Central memory CD8-positive, alpha-beta T cell (primary cell): ENCODE results near the gene DUSP1.
A peak's percentile ranks its signal among the peaks of the same experiment; 100 is the strongest.

ENCODE experiments used
- ATAC-seq: fragments of 150-1000 bp; cut with Tn5 transposase; replicated peaks from 2 replicates; pipeline ENCODE4 v1.10.0; 2022; ENCODE audit warnings: mild to moderate bottlenecking, moderate FRiP score, moderate number of reproducible peaks; ENCODE audit not compliant: poor library complexity, severe bottlenecking; ENCODE audit errors: extremely low read depth
- DNase-seq, 2 donors: peaks; one replicate each; pipeline ENCODE4 v3.0.0; 2021; ENCODE audit warnings: low spot score in 2 of 2
- H3K27ac Mint-ChIP-seq: one replicate; pipeline ENCODE4 v1.8.0; 2022; ENCODE audit warnings: low read depth, mild to moderate bottlenecking, moderate library complexity, mixed read lengths
- H3K27me3 Mint-ChIP-seq: one replicate; pipeline ENCODE4 v1.8.0; 2022; ENCODE audit warnings: mixed read lengths
- H3K36me3 Mint-ChIP-seq: one replicate; pipeline ENCODE4 v1.8.0; 2022; ENCODE audit warnings: mild to moderate bottlenecking, moderate library complexity, mixed read lengths; ENCODE audit not compliant: insufficient read depth
- H3K4me1 Mint-ChIP-seq: one replicate; pipeline ENCODE4 v1.8.0; 2022; ENCODE audit warnings: mixed read lengths
- H3K4me3 Mint-ChIP-seq: one replicate; pipeline ENCODE4 v1.8.0; 2022; ENCODE audit warnings: mild to moderate bottlenecking, moderate library complexity, mixed read lengths
- H3K9me3 Mint-ChIP-seq: one replicate; pipeline ENCODE4 v1.8.0; 2022; ENCODE audit warnings: mixed read lengths

DUSP1 gene

GRCh38 chr5:172749076-172749475 lies 21.9 kb downstream of the DUSP1 start:
- no peaks in the 10 kb centered on the region for H3K36me3 Mint-ChIP-seq
- no peak overlapping the region for H3K4me3 Mint-ChIP-seq
- no peak for ATAC-seq
- H3K27ac Mint-ChIP-seq: no peak overlapping the region
- H3K4me1 Mint-ChIP-seq: peaks cover 14% of the 10 kb centered on the region
- peaks cover 11% of the 10 kb centered on the region for H3K27me3 Mint-ChIP-seq
- DNase-seq: no peak
- H3K9me3 Mint-ChIP-seq: no peaks in the 10 kb centered on the region

DNA sequence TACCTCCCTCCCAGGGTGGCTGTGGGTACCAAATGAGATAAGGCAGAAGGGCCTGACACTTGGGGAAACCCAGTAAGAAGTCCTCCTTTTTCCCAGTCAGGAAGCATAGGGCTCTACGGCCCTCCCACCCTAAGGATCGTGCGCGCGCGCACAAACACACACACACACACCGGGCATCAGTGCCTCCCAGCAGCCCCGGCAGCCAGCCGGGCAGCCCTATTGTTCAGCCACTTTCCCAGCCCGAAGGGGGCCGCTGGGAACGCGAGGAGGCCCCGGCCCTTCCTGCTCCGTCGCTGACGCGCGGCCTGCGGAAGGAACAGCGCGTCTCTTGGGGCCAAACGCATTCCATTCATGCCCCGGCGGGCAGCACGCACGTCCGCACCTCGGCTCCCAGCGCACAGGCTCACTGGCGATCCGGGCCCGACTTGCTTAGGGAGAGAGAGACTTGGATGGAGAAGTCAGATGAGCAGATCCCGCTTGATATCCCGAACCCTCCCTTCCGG lies 22.6 kb downstream of the DUSP1 start:
- Mint-ChIP-seq H3K4me1 (peaks cover 14% of the 10 kb centered on the region), H3K9me3 (no peaks in the 10 kb centered on the region), H3K36me3 (no peaks in the 10 kb centered on the region), H3K27ac (no peak overlapping the region), H3K4me3 (no peak overlapping the region), H3K27me3 (peaks cover 11% of the 10 kb centered on the region)
- no peak for DNase-seq
- no peak for ATAC-seq

GRCh38 chr5:172747471-172747870 lies 23.5 kb downstream of the DUSP1 start:
- H3K4me3 Mint-ChIP-seq: no peak overlapping the region
- H3K4me1 Mint-ChIP-seq: peaks cover 14% of the 10 kb centered on the region
- no peak overlapping the region for H3K27ac Mint-ChIP-seq
- no peaks in the 10 kb centered on the region for H3K36me3 Mint-ChIP-seq
- ATAC-seq (no peak), DNase-seq (no peak)
- no peaks in the 10 kb centered on the region for H3K9me3 Mint-ChIP-seq
- peaks cover 11% of the 10 kb centered on the region for H3K27me3 Mint-ChIP-seq

DNA sequence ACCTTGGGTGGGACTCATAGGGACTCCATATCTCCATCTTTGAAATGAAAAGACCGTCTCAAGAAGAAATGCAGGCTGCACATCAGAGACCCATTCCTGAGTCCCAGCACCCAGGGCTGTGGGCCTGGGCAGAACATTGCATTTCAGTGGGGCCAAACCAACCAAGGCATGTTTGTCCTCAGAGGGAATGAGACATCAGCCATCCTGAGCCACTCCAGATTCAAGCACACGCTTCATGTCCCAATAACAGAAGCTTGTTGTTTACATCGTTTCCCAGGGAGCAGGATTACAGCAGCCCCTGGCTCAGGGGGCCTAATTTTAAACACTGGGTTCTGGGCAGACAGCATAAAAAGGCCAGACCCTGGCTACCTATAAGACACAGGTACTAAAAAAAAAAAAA lies 24.3 kb downstream of the DUSP1 start:
- DNase-seq (no peak), ATAC-seq (no peak)
- Mint-ChIP-seq H3K4me1 (peaks cover 17% of the 10 kb centered on the region), H3K36me3 (no peaks in the 10 kb centered on the region), H3K27ac (no peak overlapping the region), H3K4me3 (no peak overlapping the region), H3K27me3 (peaks cover 11% of the 10 kb centered on the region), H3K9me3 (no peaks in the 10 kb centered on the region)

GRCh38 chr5:172745838-172746237 lies 25.2 kb downstream of the DUSP1 start:
- H3K27ac Mint-ChIP-seq: no peak overlapping the region
- no peaks in the 10 kb centered on the region for H3K36me3 Mint-ChIP-seq
- peaks cover 11% of the 10 kb centered on the region for H3K27me3 Mint-ChIP-seq
- ATAC-seq (no peak), DNase-seq (no peak)
- no peaks in the 10 kb centered on the region for H3K9me3 Mint-ChIP-seq
- H3K4me3 Mint-ChIP-seq: no peak overlapping the region
- H3K4me1 Mint-ChIP-seq: peaks cover 16% of the 10 kb centered on the region

- Mint-ChIP-seq H3K4me3 (no peak overlapping the region), H3K27ac (no peak overlapping the region), H3K36me3 (no peaks in the 10 kb centered on the region), H3K9me3 (no peaks in the 10 kb centered on the region), H3K27me3 (peaks cover 7% of the 10 kb centered on the region), H3K4me1 (peaks cover 15% of the 10 kb centered on the region)
- DNase-seq (no peak), ATAC-seq (no peak)
Measured at GRCh38 chr5:172745406-172745805, 25.6 kb downstream of the DUSP1 start.

GRCh38 chr5:172744123-172745104 lies 26.6 kb downstream of the DUSP1 start:
- no peak overlapping the region for H3K4me3 Mint-ChIP-seq
- H3K36me3 Mint-ChIP-seq: no peaks in the 10 kb centered on the region
- H3K4me1 Mint-ChIP-seq: peaks cover 15% of the 10 kb centered on the region
- H3K27ac Mint-ChIP-seq: no peak overlapping the region
- H3K9me3 Mint-ChIP-seq: no peaks in the 10 kb centered on the region
- DNase-seq (no peak), ATAC-seq (no peak)
- no peaks in the 10 kb centered on the region for H3K27me3 Mint-ChIP-seq

DNA sequence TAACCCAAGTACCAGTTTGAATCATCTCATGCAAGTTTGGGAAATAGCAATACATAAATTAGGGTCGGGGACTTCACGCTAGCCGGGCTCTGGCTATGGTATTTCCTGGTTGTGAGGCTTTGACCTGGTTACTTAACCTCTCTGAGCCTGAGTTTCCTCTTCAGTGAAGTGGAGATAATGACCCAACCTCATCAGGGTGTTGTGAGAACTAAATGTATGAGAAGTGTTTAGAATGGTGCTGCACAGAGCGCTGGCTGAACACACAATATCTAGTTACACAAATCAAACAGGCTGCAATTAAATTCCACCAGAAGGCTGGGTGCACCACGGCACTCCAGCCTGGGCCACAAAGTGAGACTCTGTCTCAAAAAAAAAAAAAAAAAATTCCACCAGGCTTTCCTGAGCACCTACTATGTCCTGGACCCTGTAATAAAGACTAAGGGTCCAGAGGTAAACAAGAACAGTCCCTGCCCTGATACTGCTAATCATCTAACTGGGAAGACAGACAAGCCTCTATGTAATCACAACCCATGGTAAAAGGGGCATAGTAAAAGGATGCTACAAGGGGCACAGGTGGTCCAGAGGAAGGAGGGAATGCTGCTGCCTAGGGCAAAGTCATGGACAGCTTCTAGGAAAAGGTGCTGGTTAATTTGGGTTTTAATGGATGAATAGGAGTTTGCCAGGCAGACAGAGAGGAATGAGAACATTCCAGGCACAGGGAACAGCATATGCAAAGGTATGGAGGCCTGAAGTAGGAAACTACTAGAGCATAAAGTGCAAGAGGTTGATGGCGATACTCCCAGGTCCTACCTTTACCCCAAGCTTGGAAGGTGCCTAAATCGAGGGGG lies 27.7 kb downstream of the DUSP1 start:
- no peaks in the 10 kb centered on the region for H3K9me3 Mint-ChIP-seq
- no peak overlapping the region for H3K27ac Mint-ChIP-seq
- no peaks in the 10 kb centered on the region for H3K27me3 Mint-ChIP-seq
- ATAC-seq (no peak), DNase-seq (no peak)
- H3K4me3 Mint-ChIP-seq: no peak overlapping the region
- no peaks in the 10 kb centered on the region for H3K36me3 Mint-ChIP-seq
- H3K4me1 Mint-ChIP-seq: peaks cover 15% of the 10 kb centered on the region

- H3K27ac Mint-ChIP-seq: peak overlapping the region; percentile 19
- no peak overlapping the region for H3K4me3 Mint-ChIP-seq
- DNase-seq (no peak), ATAC-seq (no peak)
- no peaks in the 10 kb centered on the region for H3K27me3 Mint-ChIP-seq
- peaks cover 15% of the 10 kb centered on the region for H3K4me1 Mint-ChIP-seq
- no peaks in the 10 kb centered on the region for H3K9me3 Mint-ChIP-seq
- no peaks in the 10 kb centered on the region for H3K36me3 Mint-ChIP-seq
Measured at GRCh38 chr5:172741206-172741582, 29.8 kb downstream of the DUSP1 start.

DNA sequence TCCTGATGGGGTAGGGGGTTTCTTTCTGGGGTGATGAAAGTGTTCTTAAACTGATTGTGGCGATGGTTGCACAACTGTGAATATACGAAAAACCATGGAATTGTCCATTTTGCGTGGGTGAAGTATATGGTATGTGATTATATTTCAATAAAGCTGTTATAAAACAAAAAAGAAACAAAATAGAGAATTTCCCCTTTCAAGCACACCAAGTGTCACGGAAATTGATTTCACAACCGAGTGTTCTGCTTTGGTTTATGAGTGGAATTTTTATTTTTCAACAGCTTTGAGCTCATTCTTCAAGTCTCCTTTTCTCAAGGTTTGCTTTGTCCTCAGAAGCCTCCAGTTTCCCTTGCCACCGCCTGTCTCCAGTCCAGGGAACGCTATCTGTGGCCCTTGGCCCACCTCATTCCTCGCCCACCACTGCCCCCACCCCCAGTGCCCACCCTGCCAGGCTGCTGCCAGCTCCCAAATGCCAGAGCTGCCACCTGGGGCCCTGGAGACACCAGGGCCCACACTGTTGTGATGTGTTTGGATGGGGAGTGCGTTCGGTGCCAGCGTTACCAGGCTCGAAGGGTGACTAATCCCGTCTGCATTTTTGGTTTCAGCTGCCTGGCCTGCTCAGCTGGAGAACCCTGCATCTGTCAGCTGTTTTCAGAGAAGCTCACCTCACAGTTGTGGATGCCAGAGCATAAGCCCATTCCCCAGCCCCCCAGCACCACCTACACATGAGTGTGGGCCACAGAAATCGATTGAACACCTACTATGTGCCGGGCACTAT lies 30.4 kb downstream of the DUSP1 start:
- H3K27me3 Mint-ChIP-seq: no peaks in the 10 kb centered on the region
- ATAC-seq: no peak
- DNase-seq: no peak
- H3K4me1 Mint-ChIP-seq: peaks cover 15% of the 10 kb centered on the region
- H3K4me3 Mint-ChIP-seq: no peak overlapping the region
- H3K36me3 Mint-ChIP-seq: no peaks in the 10 kb centered on the region
- no peaks in the 10 kb centered on the region for H3K9me3 Mint-ChIP-seq
- no peak overlapping the region for H3K27ac Mint-ChIP-seq

DNA sequence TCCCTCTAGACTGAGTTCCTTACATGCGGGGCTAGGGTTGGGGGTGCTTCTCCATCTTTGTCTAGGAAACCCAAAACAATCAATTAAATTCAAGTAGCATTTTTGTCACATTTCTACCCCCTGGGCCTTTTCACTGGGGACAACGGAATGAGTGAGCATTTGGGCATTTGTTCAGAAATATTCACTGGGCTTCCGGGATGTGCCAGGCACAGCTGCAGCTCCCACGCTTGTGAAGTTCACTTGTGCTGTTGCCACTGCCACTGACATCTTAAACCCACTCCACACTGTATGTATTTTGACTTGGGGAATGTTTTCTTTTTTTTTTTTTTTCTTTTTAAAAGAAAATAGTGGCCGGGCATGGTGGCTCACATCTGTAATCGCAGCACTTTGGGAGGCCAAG lies 31.6 kb downstream of the DUSP1 start:
- no peak for DNase-seq
- H3K27ac Mint-ChIP-seq: no peak overlapping the region
- H3K4me1 Mint-ChIP-seq: peaks cover 9% of the 10 kb centered on the region
- no peaks in the 10 kb centered on the region for H3K36me3 Mint-ChIP-seq
- no peaks in the 10 kb centered on the region for H3K27me3 Mint-ChIP-seq
- no peak overlapping the region for H3K4me3 Mint-ChIP-seq
- no peak for ATAC-seq
- no peaks in the 10 kb centered on the region for H3K9me3 Mint-ChIP-seq

- no peak overlapping the region for H3K27ac Mint-ChIP-seq
- no peaks in the 10 kb centered on the region for H3K9me3 Mint-ChIP-seq
- H3K36me3 Mint-ChIP-seq: no peaks in the 10 kb centered on the region
Measured at GRCh38 chr5:172736508-172737135, 34.4 kb downstream of the DUSP1 start.

More at GRCh38 chr5:172736508-172737135, 34.4 kb downstream of the DUSP1 start:
- peaks cover 12% of the 10 kb centered on the region for H3K4me1 Mint-ChIP-seq
- no peak overlapping the region for H3K4me3 Mint-ChIP-seq
- DNase-seq: no peak
- no peaks in the 10 kb centered on the region for H3K27me3 Mint-ChIP-seq
- ATAC-seq: no peak
